Activated T-cell treated with anti-CD3 and anti-CD28 coated beads for 48 hours (primary cell): ENCODE results near the gene COLQ.
"Not testable (repeated sequence)": the region's sequence is repeated elsewhere in the genome, so short reads cannot be mapped to it uniquely, and the experiment has no call there.

Experiments used
- DNase-seq: peaks from one replicate; pipeline ENCODE4 v3.0.0-alpha.2; 2020; ENCODE audit warnings: low read depth

Gene COLQ

GRCh38 chr3:15490158-15490557 lies 31.3 kb downstream of the COLQ start:
- DNase-seq: no peak

- DNase-seq: no peak
Observed at GRCh38 chr3:15488002-15488401, 33.5 kb downstream of the COLQ start.

GRCh38 chr3:15486979-15487378 lies 34.5 kb downstream of the COLQ start:
- DNase-seq: no peak

- no peak for DNase-seq
Observed at GRCh38 chr3:15486020-15486419, 35.5 kb downstream of the COLQ start.

- DNase-seq: not testable (repeated sequence)
Observed at GRCh38 chr3:15484551-15484950, 37.0 kb downstream of the COLQ start.

GRCh38 chr3:15479400-15480224 lies 41.9 kb downstream of the COLQ start:
- no peak for DNase-seq

- no peak for DNase-seq
Observed at GRCh38 chr3:15478640-15478979, 42.9 kb downstream of the COLQ start.

GRCh38 chr3:15477951-15478639 lies 43.4 kb downstream of the COLQ start:
- no peak for DNase-seq

- DNase-seq: no peak
Observed at GRCh38 chr3:15476378-15476777, 45.1 kb downstream of the COLQ start.

- DNase-seq: no peak
Observed at GRCh38 chr3:15475161-15475560, 46.3 kb downstream of the COLQ start.

GRCh38 chr3:15471861-15472260 lies 49.6 kb downstream of the COLQ start:
- no peak for DNase-seq

GRCh38 chr3:15470849-15471248 lies 50.7 kb downstream of the COLQ start:
- no peak for DNase-seq

- DNase-seq: no peak
Observed at GRCh38 chr3:15470261-15470660, 51.2 kb downstream of the COLQ start.

GRCh38 chr3:15467227-15468181 lies 54.0 kb downstream of the COLQ start:
- DNase-seq: no peak

GRCh38 chr3:15465876-15466585 lies 55.5 kb downstream of the COLQ start:
- DNase-seq: no peak

- DNase-seq: no peak
Observed at GRCh38 chr3:15462451-15462850, 59.1 kb downstream of the COLQ start.

- no peak for DNase-seq
Observed at GRCh38 chr3:15460891-15461531, 60.5 kb downstream of the COLQ start.

- DNase-seq: no peak
Observed at GRCh38 chr3:15458212-15458780, 63.2 kb downstream of the COLQ start.

- not testable (repeated sequence) for DNase-seq
Observed at GRCh38 chr3:15456915-15457314, 64.6 kb downstream of the COLQ start.

GRCh38 chr3:15456321-15456720 lies 65.2 kb downstream of the COLQ start:
- DNase-seq: no peak

- DNase-seq: no peak
Observed at GRCh38 chr3:15455756-15456155, 65.8 kb downstream of the COLQ start.
